ENCODE data around the gene STK16.
A peak's percentile ranks its signal among the peaks of the same experiment; 100 is the strongest.
"Not testable (repeated sequence)": the region's sequence is repeated elsewhere in the genome, so short reads cannot be mapped to it uniquely, and the experiment has no call there.

STK16 gene

GRCh38 chr2:219282943-219283581 is 37.8 kb downstream of the STK16 start:
- no peak for TF ChIP-seq CTCF (IDR thresholded peaks at IDR 0.05; ENCODE audit: borderline replicate concordance, control extremely low read depth, extremely low read depth, insufficient read depth, missing control alignments)
- in situ Hi-C loops (cut with MboI; ENCODE audit: low sequenced_read_pairs, unreplicated experiment): loop anchor here (25.0 kb wide), 1 partner anchor 121 kb away; the partner anchor contains the start of genes NHEJ1 and SLC23A3

GRCh38 chr2:219284501-219285372 is 39.5 kb downstream of the STK16 start:
- DNase-seq (ENCODE audit: low spot score): peak; percentile 15
- no peak for TF ChIP-seq CTCF (IDR thresholded peaks at IDR 0.05; ENCODE audit: borderline replicate concordance, control extremely low read depth, extremely low read depth, insufficient read depth, missing control alignments)
- in situ Hi-C loops (cut with MboI; ENCODE audit: low sequenced_read_pairs, unreplicated experiment): loop anchor here (25.0 kb wide), 1 partner anchor 122 kb away; the partner anchor contains the start of genes NHEJ1 and SLC23A3

More at GRCh38 chr2:219282943-219283581, 37.8 kb downstream of the STK16 start:
- no peak for DNase-seq (ENCODE audit: low spot score)

GRCh38 chr2:219285373-219285735 is 40.1 kb downstream of the STK16 start:
- DNase-seq (ENCODE audit: low spot score): peak; percentile 15
- in situ Hi-C loops (cut with MboI; ENCODE audit: low sequenced_read_pairs, unreplicated experiment): loop anchor here (25.0 kb wide), 1 partner anchor 123 kb away; the partner anchor contains the start of genes NHEJ1 and SLC23A3
- TF ChIP-seq CTCF (IDR thresholded peaks at IDR 0.05; ENCODE audit: borderline replicate concordance, control extremely low read depth, extremely low read depth, insufficient read depth, missing control alignments): no peak

- peak; percentile 19 for DNase-seq (ENCODE audit: low spot score)
- no peak for TF ChIP-seq CTCF (IDR thresholded peaks at IDR 0.05; ENCODE audit: borderline replicate concordance, control extremely low read depth, extremely low read depth, insufficient read depth, missing control alignments)
- in situ Hi-C loops (cut with MboI; ENCODE audit: low sequenced_read_pairs, unreplicated experiment): loop anchor here (25.0 kb wide), 1 partner anchor 124 kb away; the partner anchor contains the start of genes NHEJ1 and SLC23A3
Observed at GRCh38 chr2:219285894-219286425, 40.7 kb downstream of the STK16 start.

- DNase-seq (ENCODE audit: low spot score): peak; percentile 22
- no peak for TF ChIP-seq CTCF (IDR thresholded peaks at IDR 0.05; ENCODE audit: borderline replicate concordance, control extremely low read depth, extremely low read depth, insufficient read depth, missing control alignments)
- in situ Hi-C loops (cut with MboI; ENCODE audit: low sequenced_read_pairs, unreplicated experiment): loop anchor here (25.0 kb wide), 1 partner anchor 124 kb away; the partner anchor contains the start of genes NHEJ1 and SLC23A3
Observed at GRCh38 chr2:219286436-219287115, 41.3 kb downstream of the STK16 start.

- DNase-seq (ENCODE audit: low spot score): not testable (repeated sequence)
- in situ Hi-C loops (cut with MboI; ENCODE audit: low sequenced_read_pairs, unreplicated experiment): loop anchor here (25.0 kb wide), 1 partner anchor 125 kb away; the partner anchor contains the start of genes NHEJ1 and SLC23A3
Observed at GRCh38 chr2:219287116-219287440, 41.8 kb downstream of the STK16 start.
